Caco-2 (cell line): Measurements from ENCODE around the gene VPS45. TPM values are rescaled to one million over a fixed set of nuclear protein-coding genes. Genes with fewer than 3 reads are reported as not detected.

ENCODE experiments used
- BruUV-seq: library from RNA; stranded (reverse); fragments of 400-500 nt; replicated peaks from 2 replicates; lab custom pipeline; 2021; lab: Mats Ljungman, UMichigan
- CTCF ChIA-PET: fragments of 300-600 bp; sonication (Branson Sonifier 250); formaldehyde crosslinking; loops from one replicate; lab custom pipeline; 2022; ENCODE audit warnings: antibody characterized with exemption; lab: Charles Lee
- POLR2A ChIA-PET: fragments of 300-600 bp; sonication (Branson Sonifier 250); formaldehyde crosslinking; loops from one replicate; lab custom pipeline; 2022; ENCODE audit warnings: antibody characterized with exemption; lab: Charles Lee
- DNase-seq, 2 experiments: peaks; one replicate each; pipeline versions ENCODE4 v3.0.0 to v3.0.0-alpha.2; 2020 to 2022
- H3K27me3 ChIP-seq: replicated peaks from 2 replicates; pipeline ENCODE4 v1.6.0; 2011; ENCODE audit warnings: low read length; ENCODE audit not compliant: control insufficient read depth, insufficient read depth
- H3K36me3 ChIP-seq: 2 replicates; pipeline ENCODE4 v1.5.1; 2011; ENCODE audit warnings: low read length; ENCODE audit not compliant: control insufficient read depth, insufficient read depth
- H3K4me1 ChIP-seq: fragments of 250-450 bp; sonication (Bioruptor Pico); 2 replicates; pipeline ENCODE4 v1.5.1; 2020; ENCODE audit warnings: mild to moderate bottlenecking
- H3K4me3 ChIP-seq: 2 replicates; pipeline ENCODE4 v1.5.1; 2011; ENCODE audit warnings: low read depth, mild to moderate bottlenecking, control low read depth, low read length
- H3K9me3 ChIP-seq: fragments of 250-450 bp; sonication (Bioruptor Pico); 2 replicates; pipeline ENCODE4 v1.5.1; 2020; ENCODE audit warnings: mild to moderate bottlenecking, moderate library complexity
- H3K27ac Mint-ChIP-seq: one replicate; pipeline ENCODE4 v1.8.0; 2022; ENCODE audit warnings: mixed read lengths; ENCODE audit not compliant: unreplicated experiment
- H3K27me3 Mint-ChIP-seq: one replicate; pipeline ENCODE4 v1.8.0; 2022; ENCODE audit warnings: mixed read lengths; ENCODE audit not compliant: insufficient read depth, unreplicated experiment
- H3K36me3 Mint-ChIP-seq: one replicate; pipeline ENCODE4 v1.8.0; 2022; ENCODE audit warnings: mild to moderate bottlenecking, mixed read lengths; ENCODE audit not compliant: insufficient read depth, unreplicated experiment
- H3K4me1 Mint-ChIP-seq: one replicate; pipeline ENCODE4 v1.8.0; 2022; ENCODE audit warnings: low read depth, mixed read lengths; ENCODE audit not compliant: unreplicated experiment
- H3K4me3 Mint-ChIP-seq: one replicate; pipeline ENCODE4 v1.8.0; 2022; ENCODE audit warnings: mild to moderate bottlenecking, moderate library complexity, mixed read lengths; ENCODE audit not compliant: unreplicated experiment
- H3K9me3 Mint-ChIP-seq: one replicate; pipeline ENCODE4 v1.8.0; 2022; ENCODE audit warnings: mixed read lengths; ENCODE audit not compliant: unreplicated experiment
- CTCF ChIP-seq, 2 experiments: fragments of 200-600 bp in 1 of 2; IDR thresholded peaks; 1 replicate in 1 of 2; 2 replicates in 1 of 2; pipeline versions ENCODE4 v1.5.1 to v1.8.0; 2011 to 2022; ENCODE audit warnings: antibody characterized with exemption in 1 of 2, control low read depth in 1 of 2, inconsistent platforms in 1 of 2, low read depth in 1 of 2, low read length in 1 of 2, mild to moderate bottlenecking in 1 of 2, moderate library complexity in 1 of 2; ENCODE audit not compliant: insufficient read depth in 1 of 2, severe bottlenecking in 1 of 2, unreplicated experiment in 1 of 2
- intact Hi-C: fragments of 100-400 bp; cut with micrococcal nuclease; formaldehyde crosslinking; loops from one replicate; pipeline ENCODE4 v1.10.0; 2022; ENCODE audit not compliant: unreplicated experiment
- total RNA-seq: library from RNA; stranded (reverse); gene quantifications from 2 replicates; pipeline ENCODE4 v1.2.3, GENCODE V29; 2022

The VPS45 gene
- total RNA-seq, 1 experiment from 2014 or later = 19.8 TPM

GRCh38 chr1:150111670-150112069 lies 44.1 kb downstream of the VPS45 start:
- Mint-ChIP-seq H3K4me1 (no peaks in the 10 kb centered on the region), H3K27ac (no peak overlapping the region), H3K27me3 (no peaks in the 10 kb centered on the region), H3K4me3 (no peak overlapping the region), H3K9me3 (peaks cover 12% of the 10 kb centered on the region), H3K36me3 (peaks cover 5% of the 10 kb centered on the region)
- ChIA-PET POLR2A (no interaction called here), CTCF (no interaction called here)
- H3K36me3 ChIP-seq = no peaks in the 10 kb centered on the region
- H3K4me1 ChIP-seq = no peaks in the 10 kb centered on the region
- intact Hi-C loops = no loop called here
- H3K9me3 ChIP-seq = peaks cover 7% of the 10 kb centered on the region; the same call in 1 of the 2 replicates
- no TSS peak for BruUV-seq
- no peak for TF ChIP-seq CTCF (IDR thresholded peaks at IDR 0.05; ENCODE audit: insufficient read depth in 1 of 2, low read depth in 1 of 2, low read length in 1 of 2, severe bottlenecking in 1 of 2, unreplicated experiment in 1 of 2)
- H3K27me3 ChIP-seq = no peaks in the 10 kb centered on the region
- DNase-seq = no peak
- no peak overlapping the region for H3K4me3 ChIP-seq

- no TSS peak for BruUV-seq
- Mint-ChIP-seq H3K36me3 (peaks cover 5% of the 10 kb centered on the region), H3K27me3 (no peaks in the 10 kb centered on the region), H3K9me3 (peaks cover 12% of the 10 kb centered on the region), H3K27ac (no peak overlapping the region), H3K4me1 (no peaks in the 10 kb centered on the region), H3K4me3 (no peak overlapping the region)
- intact Hi-C loops = no loop called here
- Histone ChIP-seq H3K9me3 (peaks cover 7% of the 10 kb centered on the region; the same call in 1 of the 2 replicates), H3K27me3 (no peaks in the 10 kb centered on the region), H3K4me1 (no peaks in the 10 kb centered on the region), H3K4me3 (no peak overlapping the region), H3K36me3 (no peaks in the 10 kb centered on the region)
- no peak for TF ChIP-seq CTCF (IDR thresholded peaks at IDR 0.05; ENCODE audit: insufficient read depth in 1 of 2, low read depth in 1 of 2, low read length in 1 of 2, severe bottlenecking in 1 of 2, unreplicated experiment in 1 of 2)
- ChIA-PET POLR2A (no interaction called here), CTCF (no interaction called here)
- DNase-seq = no peak
Observed at GRCh38 chr1:150115121-150115520, 47.5 kb downstream of the VPS45 start.

GRCh38 chr1:150118716-150119115 lies 51.1 kb downstream of the VPS45 start:
- no peak for DNase-seq
- no peak for TF ChIP-seq CTCF (IDR thresholded peaks at IDR 0.05; ENCODE audit: insufficient read depth in 1 of 2, low read depth in 1 of 2, low read length in 1 of 2, severe bottlenecking in 1 of 2, unreplicated experiment in 1 of 2)
- Histone ChIP-seq H3K4me1 (no peaks in the 10 kb centered on the region), H3K27me3 (no peaks in the 10 kb centered on the region), H3K9me3 (peaks cover 7% of the 10 kb centered on the region; the same call in 1 of the 2 replicates), H3K36me3 (no peaks in the 10 kb centered on the region), H3K4me3 (no peak overlapping the region)
- CTCF ChIA-PET = no interaction called here
- no peak overlapping the region for H3K27ac Mint-ChIP-seq
- intact Hi-C loops = no loop called here
- peaks cover 5% of the 10 kb centered on the region for H3K36me3 Mint-ChIP-seq
- H3K27me3 Mint-ChIP-seq = no peaks in the 10 kb centered on the region
- no peak overlapping the region for H3K4me3 Mint-ChIP-seq
- H3K4me1 Mint-ChIP-seq = no peaks in the 10 kb centered on the region
- POLR2A ChIA-PET = no interaction called here
- peaks cover 12% of the 10 kb centered on the region for H3K9me3 Mint-ChIP-seq
- BruUV-seq = no TSS peak
